Caco-2 (cell line): ENCODE results near the gene TDP1. TPM values are rescaled to one million over a fixed set of nuclear protein-coding genes. Genes with fewer than 3 reads are reported as not detected.
A peak's percentile ranks its signal among the peaks of the same experiment; 100 is the strongest.

Experiments used
- BruUV-seq: library from RNA; stranded (reverse); fragments of 400-500 nt; replicated peaks from 2 replicates; lab custom pipeline; 2021; lab: Mats Ljungman, UMichigan
- CTCF ChIA-PET: fragments of 300-600 bp; sonication (Branson Sonifier 250); formaldehyde crosslinking; loops from one replicate; lab custom pipeline; 2022; ENCODE audit warnings: antibody characterized with exemption; lab: Charles Lee
- POLR2A ChIA-PET: fragments of 300-600 bp; sonication (Branson Sonifier 250); formaldehyde crosslinking; loops from one replicate; lab custom pipeline; 2022; ENCODE audit warnings: antibody characterized with exemption; lab: Charles Lee
- DNase-seq, 2 experiments: peaks; one replicate each; pipeline versions ENCODE4 v3.0.0 to v3.0.0-alpha.2; 2020 to 2022
- H3K27me3 ChIP-seq: replicated peaks from 2 replicates; pipeline ENCODE4 v1.6.0; 2011; ENCODE audit warnings: low read length; ENCODE audit not compliant: control insufficient read depth, insufficient read depth
- H3K36me3 ChIP-seq: 2 replicates; pipeline ENCODE4 v1.5.1; 2011; ENCODE audit warnings: low read length; ENCODE audit not compliant: control insufficient read depth, insufficient read depth
- H3K4me1 ChIP-seq: fragments of 250-450 bp; sonication (Bioruptor Pico); 2 replicates; pipeline ENCODE4 v1.5.1; 2020; ENCODE audit warnings: mild to moderate bottlenecking
- H3K4me3 ChIP-seq: 2 replicates; pipeline ENCODE4 v1.5.1; 2011; ENCODE audit warnings: low read depth, mild to moderate bottlenecking, control low read depth, low read length
- H3K9me3 ChIP-seq: fragments of 250-450 bp; sonication (Bioruptor Pico); 2 replicates; pipeline ENCODE4 v1.5.1; 2020; ENCODE audit warnings: mild to moderate bottlenecking, moderate library complexity
- H3K27ac Mint-ChIP-seq: one replicate; pipeline ENCODE4 v1.8.0; 2022; ENCODE audit warnings: mixed read lengths; ENCODE audit not compliant: unreplicated experiment
- H3K27me3 Mint-ChIP-seq: one replicate; pipeline ENCODE4 v1.8.0; 2022; ENCODE audit warnings: mixed read lengths; ENCODE audit not compliant: insufficient read depth, unreplicated experiment
- H3K36me3 Mint-ChIP-seq: one replicate; pipeline ENCODE4 v1.8.0; 2022; ENCODE audit warnings: mild to moderate bottlenecking, mixed read lengths; ENCODE audit not compliant: insufficient read depth, unreplicated experiment
- H3K4me1 Mint-ChIP-seq: one replicate; pipeline ENCODE4 v1.8.0; 2022; ENCODE audit warnings: low read depth, mixed read lengths; ENCODE audit not compliant: unreplicated experiment
- H3K4me3 Mint-ChIP-seq: one replicate; pipeline ENCODE4 v1.8.0; 2022; ENCODE audit warnings: mild to moderate bottlenecking, moderate library complexity, mixed read lengths; ENCODE audit not compliant: unreplicated experiment
- H3K9me3 Mint-ChIP-seq: one replicate; pipeline ENCODE4 v1.8.0; 2022; ENCODE audit warnings: mixed read lengths; ENCODE audit not compliant: unreplicated experiment
- intact Hi-C: fragments of 100-400 bp; cut with micrococcal nuclease; formaldehyde crosslinking; loops from one replicate; pipeline ENCODE4 v1.10.0; 2022; ENCODE audit not compliant: unreplicated experiment
- total RNA-seq: library from RNA; stranded (reverse); gene quantifications from 2 replicates; pipeline ENCODE4 v1.2.3, GENCODE V29; 2022
- TF ChIP-seq, protein P1 (sequence below), 2 experiments: fragments of 200-600 bp in 1 of 2; IDR thresholded peaks; 1 replicate in 1 of 2; 2 replicates in 1 of 2; pipeline versions ENCODE4 v1.5.1 to v1.8.0; 2011 to 2022; ENCODE audit warnings: antibody characterized with exemption in 1 of 2, control low read depth in 1 of 2, inconsistent platforms in 1 of 2, low read depth in 1 of 2, low read length in 1 of 2, mild to moderate bottlenecking in 1 of 2, moderate library complexity in 1 of 2; ENCODE audit not compliant: insufficient read depth in 1 of 2, severe bottlenecking in 1 of 2, unreplicated experiment in 1 of 2

TDP1 gene
- total RNA-seq, 1 experiment from 2014 or later, result 29.0 TPM

DNA sequence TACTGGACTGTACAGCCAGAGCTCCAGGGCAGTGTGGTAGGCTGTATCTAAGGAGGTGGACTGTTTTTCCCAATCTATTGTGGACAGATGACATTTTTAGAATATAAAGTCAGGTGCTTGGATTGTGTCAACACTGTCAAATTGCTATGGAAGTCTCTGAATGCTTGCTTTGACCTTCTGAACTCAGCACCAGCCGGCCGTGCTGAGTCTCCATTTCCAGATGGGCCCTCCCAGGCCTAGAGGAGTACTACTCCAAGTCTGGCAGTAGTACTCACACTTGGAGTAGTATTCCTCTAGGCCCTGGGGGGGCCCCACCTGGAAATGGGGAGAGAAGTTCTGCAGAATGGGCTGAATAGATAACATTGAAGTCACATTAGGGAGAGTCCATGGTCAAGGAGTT, 89.9 kb downstream of the TDP1 start:
- H3K4me1 ChIP-seq, result no peaks in the 10 kb centered on the region
- Mint-ChIP-seq H3K4me1 (no peaks in the 10 kb centered on the region), H3K27ac (no peak overlapping the region), H3K4me3 (no peak overlapping the region), H3K36me3 (peaks cover 6% of the 10 kb centered on the region), H3K27me3 (no peaks in the 10 kb centered on the region), H3K9me3 (no peaks in the 10 kb centered on the region)
- BruUV-seq, result no TSS peak
- peak in 1 of 2 experiments; percentile 24 for DNase-seq
- intact Hi-C loops, result no loop called here
- TF ChIP-seq, protein P1, sequence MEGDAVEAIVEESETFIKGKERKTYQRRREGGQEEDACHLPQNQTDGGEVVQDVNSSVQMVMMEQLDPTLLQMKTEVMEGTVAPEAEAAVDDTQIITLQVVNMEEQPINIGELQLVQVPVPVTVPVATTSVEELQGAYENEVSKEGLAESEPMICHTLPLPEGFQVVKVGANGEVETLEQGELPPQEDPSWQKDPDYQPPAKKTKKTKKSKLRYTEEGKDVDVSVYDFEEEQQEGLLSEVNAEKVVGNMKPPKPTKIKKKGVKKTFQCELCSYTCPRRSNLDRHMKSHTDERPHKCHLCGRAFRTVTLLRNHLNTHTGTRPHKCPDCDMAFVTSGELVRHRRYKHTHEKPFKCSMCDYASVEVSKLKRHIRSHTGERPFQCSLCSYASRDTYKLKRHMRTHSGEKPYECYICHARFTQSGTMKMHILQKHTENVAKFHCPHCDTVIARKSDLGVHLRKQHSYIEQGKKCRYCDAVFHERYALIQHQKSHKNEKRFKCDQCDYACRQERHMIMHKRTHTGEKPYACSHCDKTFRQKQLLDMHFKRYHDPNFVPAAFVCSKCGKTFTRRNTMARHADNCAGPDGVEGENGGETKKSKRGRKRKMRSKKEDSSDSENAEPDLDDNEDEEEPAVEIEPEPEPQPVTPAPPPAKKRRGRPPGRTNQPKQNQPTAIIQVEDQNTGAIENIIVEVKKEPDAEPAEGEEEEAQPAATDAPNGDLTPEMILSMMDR (IDR thresholded peaks at IDR 0.05; ENCODE audit: insufficient read depth in 1 of 2, low read depth in 1 of 2, low read length in 1 of 2, severe bottlenecking in 1 of 2, unreplicated experiment in 1 of 2), result no peak
- H3K9me3 ChIP-seq, result no peaks in the 10 kb centered on the region
- no peak overlapping the region for H3K4me3 ChIP-seq
- H3K36me3 ChIP-seq, result no peaks in the 10 kb centered on the region
- ChIA-PET POLR2A (interaction anchor here (0.5 kb wide), 1 partner anchor 1364 kb away, joined by 3 read pairs; no protein-coding TSS in a partner anchor), CTCF (no interaction called here)
- no peaks in the 10 kb centered on the region for H3K27me3 ChIP-seq

DNA sequence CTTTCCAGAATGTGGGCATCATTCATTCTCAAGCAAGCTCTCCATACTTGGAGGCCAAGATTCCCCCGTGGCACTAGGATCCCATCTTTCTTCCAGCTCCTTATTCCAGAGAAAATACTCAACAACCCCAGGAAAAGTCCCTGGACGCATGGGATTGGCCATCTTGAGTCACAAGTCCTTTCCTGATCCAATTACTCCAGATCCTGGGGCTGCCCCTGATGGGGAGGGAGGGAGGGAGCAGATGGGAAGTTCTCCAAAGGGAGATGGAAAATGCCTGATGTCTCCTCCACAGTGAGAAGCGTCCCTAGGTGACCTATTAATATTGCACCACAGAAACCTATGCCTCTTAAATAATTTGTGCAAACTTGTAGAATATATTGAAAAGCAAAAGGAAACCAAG, 93.7 kb downstream of the TDP1 start:
- no peaks in the 10 kb centered on the region for H3K27me3 ChIP-seq
- DNase-seq, result no peak
- H3K27ac Mint-ChIP-seq, result no peak overlapping the region
- BruUV-seq, result no TSS peak
- CTCF ChIA-PET, result interaction anchor here (0.7 kb wide), 1 partner anchor 1892 kb away, joined by 7 read pairs; no protein-coding TSS in a partner anchor
- H3K36me3 Mint-ChIP-seq, result no peaks in the 10 kb centered on the region
- no peak overlapping the region for H3K4me3 Mint-ChIP-seq
- H3K4me1 ChIP-seq, result no peaks in the 10 kb centered on the region
- POLR2A ChIA-PET, result no interaction called here
- H3K27me3 Mint-ChIP-seq, result peaks cover 5% of the 10 kb centered on the region
- H3K9me3 ChIP-seq, result no peaks in the 10 kb centered on the region
- no peaks in the 10 kb centered on the region for H3K36me3 ChIP-seq
- H3K9me3 Mint-ChIP-seq, result no peaks in the 10 kb centered on the region
- TF ChIP-seq, protein P1 (IDR thresholded peaks at IDR 0.05; ENCODE audit: insufficient read depth in 1 of 2, low read depth in 1 of 2, low read length in 1 of 2, severe bottlenecking in 1 of 2, unreplicated experiment in 1 of 2), result no peak
- no peak overlapping the region for H3K4me3 ChIP-seq
- H3K4me1 Mint-ChIP-seq, result no peaks in the 10 kb centered on the region
- intact Hi-C loops, result no loop called here

DNA sequence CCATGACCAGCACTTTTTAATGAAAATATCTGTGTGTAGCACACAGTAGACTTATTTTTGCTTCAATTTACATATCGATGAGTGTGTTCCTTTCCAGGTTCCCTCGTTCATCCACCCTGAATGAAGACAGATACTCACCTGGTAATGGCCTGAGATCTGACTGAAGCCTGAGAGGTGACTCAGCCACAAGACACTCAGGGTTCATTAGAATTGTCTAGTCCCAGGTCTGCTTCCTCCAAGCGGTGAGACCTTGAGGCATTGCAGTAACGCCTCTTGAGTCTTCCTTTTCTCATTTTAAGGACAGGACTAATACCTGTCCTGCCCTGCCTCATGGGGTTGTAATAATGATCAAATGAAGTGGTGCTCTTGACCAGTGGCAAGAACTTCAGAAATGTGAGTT, 94.5 kb downstream of the TDP1 start:
- peaks cover 5% of the 10 kb centered on the region for H3K27me3 Mint-ChIP-seq
- no peaks in the 10 kb centered on the region for H3K36me3 Mint-ChIP-seq
- DNase-seq, result no peak
- TF ChIP-seq, protein P1 (IDR thresholded peaks at IDR 0.05; ENCODE audit: insufficient read depth in 1 of 2, low read depth in 1 of 2, low read length in 1 of 2, severe bottlenecking in 1 of 2, unreplicated experiment in 1 of 2), result no peak
- Histone ChIP-seq H3K9me3 (no peaks in the 10 kb centered on the region), H3K4me1 (no peaks in the 10 kb centered on the region), H3K4me3 (no peak overlapping the region), H3K27me3 (no peaks in the 10 kb centered on the region), H3K36me3 (no peaks in the 10 kb centered on the region)
- ChIA-PET POLR2A (no interaction called here), CTCF (no interaction called here)
- no peaks in the 10 kb centered on the region for H3K9me3 Mint-ChIP-seq
- H3K4me1 Mint-ChIP-seq, result no peaks in the 10 kb centered on the region
- no peak overlapping the region for H3K4me3 Mint-ChIP-seq
- BruUV-seq, result no TSS peak
- no peak overlapping the region for H3K27ac Mint-ChIP-seq
- intact Hi-C loops, result no loop called here
